A673 (cell line): ENCODE measurements around the gene CHADL. TPM values are rescaled to one million over a fixed set of nuclear protein-coding genes. Genes with fewer than 3 reads are reported as not detected.
"Not testable (repeated sequence)": the region's sequence is repeated elsewhere in the genome, so short reads cannot be mapped to it uniquely, and the experiment has no call there.

Source experiments
- BruUV-seq: library from RNA; stranded (reverse); fragments of 400-500 nt; replicated peaks from 2 replicates; lab custom pipeline; 2021; lab: Mats Ljungman, UMichigan
- CTCF ChIA-PET: fragments of 300-600 bp; sonication (Branson Sonifier 250); formaldehyde crosslinking; loops from one replicate; lab custom pipeline; 2022; ENCODE audit warnings: antibody characterized with exemption; lab: Charles Lee
- POLR2A ChIA-PET: fragments of 300-600 bp; sonication (Branson Sonifier 250); formaldehyde crosslinking; loops from one replicate; lab custom pipeline; 2022; ENCODE audit warnings: antibody characterized with exemption; ENCODE audit not compliant: low non-redundant PET; lab: Charles Lee
- DNase-seq: peaks from one replicate; pipeline ENCODE4 v3.0.0-alpha.2; 2015; ENCODE audit warnings: low spot score
- H3K27ac ChIP-seq: fragments of 200-600 bp; sonication (generic); 2 replicates; pipeline ENCODE4 v1.5.1; 2016; ENCODE audit warnings: mixed run types, low read depth, mild to moderate bottlenecking, mixed read lengths, antibody characterized with exemption, low read length; ENCODE audit not compliant: poor library complexity, severe bottlenecking
- H3K27me3 ChIP-seq: fragments of 200-600 bp; sonication (generic); replicated peaks from 2 replicates; pipeline ENCODE4 v1.6.1; 2017; ENCODE audit warnings: mixed run types, low read depth, mild to moderate bottlenecking, mixed read lengths, antibody characterized with exemption, low read length; ENCODE audit not compliant: insufficient read depth, poor library complexity
- H3K36me3 ChIP-seq: fragments of 200-600 bp; sonication (generic); 2 replicates; pipeline ENCODE4 v1.6.1; 2016; ENCODE audit warnings: mixed run types, mild to moderate bottlenecking, mixed read lengths, antibody characterized with exemption, low read length; ENCODE audit not compliant: insufficient read depth, poor library complexity, severe bottlenecking
- H3K4me1 ChIP-seq: fragments of 200-600 bp; sonication (generic); 2 replicates; pipeline ENCODE4 v1.6.1; 2017; ENCODE audit warnings: mixed run types, mild to moderate bottlenecking, mixed read lengths, antibody characterized with exemption, low read length; ENCODE audit not compliant: insufficient read depth, poor library complexity, severe bottlenecking
- H3K4me3 ChIP-seq: fragments of 200-600 bp; sonication (generic); 2 replicates; pipeline ENCODE4 v1.5.1; 2016; ENCODE audit warnings: low read depth, mixed run types, mild to moderate bottlenecking, mixed read lengths, low read length; ENCODE audit not compliant: poor library complexity, severe bottlenecking
- H3K9me3 ChIP-seq: fragments of 200-600 bp; sonication (generic); 2 replicates; pipeline ENCODE4 v1.6.1; 2016; ENCODE audit warnings: mixed run types, low read depth, mild to moderate bottlenecking, mixed read lengths, antibody characterized with exemption, low read length; ENCODE audit not compliant: poor library complexity, severe bottlenecking
- EZH2 ChIP-seq: fragments of 200-600 bp; sonication (generic); IDR thresholded peaks from 2 replicates; pipeline ENCODE4 v1.6.1; 2017; ENCODE audit warnings: borderline replicate concordance, low read depth, mild to moderate bottlenecking, mixed read lengths, antibody characterized with exemption, low read length; ENCODE audit not compliant: poor library complexity, severe bottlenecking
- intact Hi-C: fragments of 100-400 bp; cut with micrococcal nuclease; formaldehyde crosslinking; loops from one replicate; pipeline ENCODE4 v1.10.0; 2022; ENCODE audit not compliant: unreplicated experiment
- total RNA-seq: library from RNA; stranded (reverse); gene quantifications from 2 replicates; pipeline ENCODE4 v1.2.3, GENCODE V29; 2021
- TF ChIP-seq, protein P1 (sequence below): fragments of 300-800, 200-600 bp; sonication (generic); conservative IDR thresholded peaks from 2 replicates; pipeline ENCODE4 v1.5.1; 2017; ENCODE audit warnings: low read depth, mild to moderate bottlenecking, antibody characterized with exemption, low read length, moderate library complexity, mixed read lengths

Gene CHADL
- total RNA-seq, 1 experiment from 2014 or later, result not detected

DNA sequence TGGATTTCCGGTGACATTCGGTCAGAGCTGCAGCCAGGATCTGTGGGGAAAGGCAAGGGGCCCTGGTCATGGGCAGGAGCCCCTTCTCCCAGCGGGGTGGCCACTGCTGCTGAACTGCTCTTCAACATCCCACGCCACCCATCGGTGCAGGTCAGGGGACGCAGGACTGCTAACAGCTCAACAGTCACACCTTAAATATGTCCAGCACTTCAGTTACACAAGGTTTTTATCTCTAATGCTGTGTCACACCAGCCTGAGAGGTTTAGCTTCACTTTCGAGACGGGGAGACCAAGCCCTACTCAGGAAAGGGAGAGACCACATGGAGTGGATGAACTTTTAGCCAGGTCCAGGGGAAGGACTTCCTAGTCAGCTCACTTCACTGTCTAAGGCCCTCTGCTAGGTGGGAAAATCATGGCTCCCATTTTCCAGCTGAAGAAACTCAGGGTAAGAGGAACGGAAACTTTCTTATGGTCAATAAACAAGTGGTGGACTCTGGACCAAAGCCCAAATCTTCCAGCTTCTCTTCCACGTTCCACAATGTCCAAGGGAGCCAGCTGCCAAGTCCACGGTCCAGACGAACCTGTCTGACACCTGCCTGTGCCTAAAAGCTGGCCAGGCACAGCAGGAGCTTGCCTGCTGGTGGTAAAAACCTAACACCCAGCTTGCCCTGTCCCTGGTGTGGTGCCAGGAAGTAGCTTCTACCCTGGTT is 21.0 kb upstream of the CHADL start:
- Histone ChIP-seq H3K4me1 (no peaks in the 10 kb centered on the region), H3K4me3 (no peak overlapping the region), H3K27me3 (no peaks in the 10 kb centered on the region), H3K36me3 (peaks cover 92% of the 10 kb centered on the region), H3K9me3 (no peaks in the 10 kb centered on the region), H3K27ac (no peak overlapping the region)
- BruUV-seq, result no TSS peak
- TF ChIP-seq EZH2, result no peak
- TF ChIP-seq, protein P1, sequence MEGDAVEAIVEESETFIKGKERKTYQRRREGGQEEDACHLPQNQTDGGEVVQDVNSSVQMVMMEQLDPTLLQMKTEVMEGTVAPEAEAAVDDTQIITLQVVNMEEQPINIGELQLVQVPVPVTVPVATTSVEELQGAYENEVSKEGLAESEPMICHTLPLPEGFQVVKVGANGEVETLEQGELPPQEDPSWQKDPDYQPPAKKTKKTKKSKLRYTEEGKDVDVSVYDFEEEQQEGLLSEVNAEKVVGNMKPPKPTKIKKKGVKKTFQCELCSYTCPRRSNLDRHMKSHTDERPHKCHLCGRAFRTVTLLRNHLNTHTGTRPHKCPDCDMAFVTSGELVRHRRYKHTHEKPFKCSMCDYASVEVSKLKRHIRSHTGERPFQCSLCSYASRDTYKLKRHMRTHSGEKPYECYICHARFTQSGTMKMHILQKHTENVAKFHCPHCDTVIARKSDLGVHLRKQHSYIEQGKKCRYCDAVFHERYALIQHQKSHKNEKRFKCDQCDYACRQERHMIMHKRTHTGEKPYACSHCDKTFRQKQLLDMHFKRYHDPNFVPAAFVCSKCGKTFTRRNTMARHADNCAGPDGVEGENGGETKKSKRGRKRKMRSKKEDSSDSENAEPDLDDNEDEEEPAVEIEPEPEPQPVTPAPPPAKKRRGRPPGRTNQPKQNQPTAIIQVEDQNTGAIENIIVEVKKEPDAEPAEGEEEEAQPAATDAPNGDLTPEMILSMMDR, result no peak
- ChIA-PET CTCF (no interaction called here), POLR2A (no interaction called here)
- intact Hi-C loops, result no loop called here
- DNase-seq, result no peak

DNA sequence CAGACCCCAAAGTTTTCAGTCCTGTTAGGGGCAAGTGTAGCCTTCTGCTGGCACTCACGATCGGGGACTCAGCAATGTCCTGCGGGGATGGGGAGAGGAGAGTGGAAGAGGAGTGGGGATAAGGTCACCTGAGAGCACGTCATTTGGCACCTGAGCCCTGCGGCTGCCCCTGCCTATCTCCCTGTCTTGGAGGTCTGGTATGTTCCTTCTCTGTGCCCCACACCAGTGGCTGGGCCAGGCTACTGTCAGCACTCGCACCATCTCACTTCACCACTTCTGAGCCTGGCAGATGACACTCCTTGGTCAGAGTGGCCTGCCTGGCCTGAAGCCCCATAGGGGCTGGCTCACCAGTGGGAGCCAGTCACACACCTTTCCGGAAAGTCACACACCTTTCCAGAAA is 20.1 kb upstream of the CHADL start:
- no peak overlapping the region for H3K4me3 ChIP-seq
- intact Hi-C loops, result no loop called here
- H3K36me3 ChIP-seq, result peaks cover 93% of the 10 kb centered on the region
- no peaks in the 10 kb centered on the region for H3K27me3 ChIP-seq
- no peak for DNase-seq
- POLR2A ChIA-PET, result no interaction called here
- no peaks in the 10 kb centered on the region for H3K9me3 ChIP-seq
- TF ChIP-seq EZH2, result no peak
- TF ChIP-seq, protein P1, result no peak
- CTCF ChIA-PET, result no interaction called here
- no peaks in the 10 kb centered on the region for H3K4me1 ChIP-seq
- BruUV-seq, result no TSS peak
- H3K27ac ChIP-seq, result no peak overlapping the region

DNA sequence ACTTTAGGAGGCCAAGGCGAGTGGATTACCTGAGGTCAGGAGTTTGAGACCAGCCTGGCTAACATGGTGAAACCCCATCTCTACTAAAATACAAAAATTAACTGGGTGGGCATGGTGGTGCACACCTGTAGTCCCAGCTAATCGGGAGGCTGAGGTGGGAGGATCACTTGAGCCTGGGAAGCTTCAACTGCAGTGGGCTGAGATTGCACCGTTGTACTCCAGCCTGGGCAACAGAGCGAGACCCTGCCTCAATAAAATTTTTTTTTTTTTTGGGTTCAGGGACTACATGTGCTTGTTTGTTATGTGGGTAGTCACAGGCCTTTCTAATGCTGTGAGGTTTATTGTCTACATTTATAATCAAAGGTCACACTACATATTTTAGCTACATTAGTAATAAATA is 19.0 kb upstream of the CHADL start:
- BruUV-seq, POLR2A ChIA-PET, H3K27me3 ChIP-seq, DNase-seq, intact Hi-C loops, H3K27ac ChIP-seq, H3K9me3 ChIP-seq, H3K4me1 ChIP-seq, H3K4me3 ChIP-seq, CTCF ChIA-PET: not testable (repeated sequence)
- H3K36me3 ChIP-seq, result peaks cover 93% of the 10 kb centered on the region

DNA sequence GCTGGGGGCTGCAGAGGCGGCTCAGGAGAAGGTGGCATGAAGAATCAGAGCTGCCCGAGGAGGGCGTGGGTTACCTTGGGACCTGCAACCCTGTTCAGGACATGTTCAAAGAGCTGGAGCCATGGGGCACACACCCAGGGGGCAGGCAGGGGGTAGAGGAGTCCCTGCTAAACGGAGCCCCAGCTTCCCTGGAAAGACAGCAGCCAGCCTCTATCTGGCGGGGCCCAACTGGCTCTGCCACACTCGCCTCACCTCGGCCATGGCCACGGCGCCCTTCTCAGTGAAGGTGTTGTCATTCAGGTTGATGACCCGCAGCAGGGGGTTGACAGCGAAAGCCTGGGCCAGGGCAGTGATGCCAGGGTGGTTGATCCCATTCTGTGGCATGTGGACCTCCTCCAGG is 17.0 kb upstream of the CHADL start:
- intact Hi-C loops, result no loop called here
- CTCF ChIA-PET, result no interaction called here
- Histone ChIP-seq H3K36me3 (peaks cover 91% of the 10 kb centered on the region), H3K9me3 (no peaks in the 10 kb centered on the region), H3K4me1 (no peaks in the 10 kb centered on the region), H3K4me3 (no peak overlapping the region), H3K27me3 (no peaks in the 10 kb centered on the region), H3K27ac (no peak overlapping the region)
- no TSS peak for BruUV-seq
- POLR2A ChIA-PET, result no interaction called here
- DNase-seq, result no peak
- TF ChIP-seq, protein P1, result no peak
- TF ChIP-seq EZH2, result no peak
